Activated naive CD4-positive, alpha-beta T cell treated with anti-CD3 and anti-CD28 coated beads, Interleukin-2, amount 50 U/mL, for 72 hours (primary cell): Measurements from ENCODE around the gene ZNF160. TPM values are rescaled to one million over a fixed set of nuclear protein-coding genes. Genes with fewer than 3 reads are reported as not detected.
"Not testable (repeated sequence)": the region's sequence is repeated elsewhere in the genome, so short reads cannot be mapped to it uniquely, and the experiment has no call there.

Experiments
- ATAC-seq, 2 donors: fragments of 150-1000 bp; cut with Tn5 transposase; 2 replicates each; pipeline ENCODE4 v1.10.0; 2021; ENCODE audit warnings: mild to moderate bottlenecking in 2 of 2, moderate library complexity in 2 of 2
- DNase-seq, 2 donors: peaks; one replicate each; pipeline ENCODE4 v3.0.0; 2021 to 2022; ENCODE audit warnings: low spot score in 2 of 2
- H3K27ac Mint-ChIP-seq, 2 donors: one replicate each; pipeline ENCODE4 v1.8.0; 2022; ENCODE audit warnings: mild to moderate bottlenecking in 2 of 2, mixed read lengths in 2 of 2
- H3K36me3 Mint-ChIP-seq, 2 donors: one replicate each; pipeline ENCODE4 v1.8.0; 2022; ENCODE audit warnings: mixed read lengths in 2 of 2
- H3K9me3 Mint-ChIP-seq, 2 donors: one replicate each; pipeline ENCODE4 v1.8.0; 2022; ENCODE audit warnings: mixed read lengths in 2 of 2
- total RNA-seq, 2 donors: library from RNA; stranded (reverse); gene quantifications; one replicate each; pipeline ENCODE4 v1.2.3, GENCODE V29; 2022

ZNF160 gene
- total RNA-seq, 2 donors from 2014 or later: 32.7 to 54.8 TPM

GRCh38 chr19:53057904-53058580 lies 45.2 kb downstream of the ZNF160 start:
- Mint-ChIP-seq H3K9me3 (peaks cover 33 to 39% of the 10 kb centered on the region in 2 donors), H3K27ac (no peak overlapping the region), H3K36me3 (peaks cover 50 to 53% of the 10 kb centered on the region in 2 donors)
- DNase-seq (no peak), ATAC-seq (peak in 1 of 2 donors; percentile 37)

- no peak overlapping the region for H3K27ac Mint-ChIP-seq
- peaks cover 46 to 52% of the 10 kb centered on the region in 2 donors for H3K36me3 Mint-ChIP-seq
- H3K9me3 Mint-ChIP-seq: peaks cover 27 to 35% of the 10 kb centered on the region in 2 donors
- ATAC-seq (no peak), DNase-seq (no peak)
Measured at GRCh38 chr19:53055117-53055516, 48.1 kb downstream of the ZNF160 start.

GRCh38 chr19:53047379-53047778 lies 55.8 kb downstream of the ZNF160 start:
- no peak for ATAC-seq
- Mint-ChIP-seq H3K36me3 (peaks cover 39 to 40% of the 10 kb centered on the region in 2 donors), H3K9me3 (peaks cover 15 to 22% of the 10 kb centered on the region in 2 donors), H3K27ac (no peak overlapping the region)
- DNase-seq: no peak

- Mint-ChIP-seq H3K27ac (no peak overlapping the region), H3K36me3 (peaks cover 23 to 34% of the 10 kb centered on the region in 2 donors), H3K9me3 (peaks cover 16 to 18% of the 10 kb centered on the region in 2 donors)
- DNase-seq: no peak
- no peak for ATAC-seq
Measured at GRCh38 chr19:53045536-53045935, 57.7 kb downstream of the ZNF160 start.

GRCh38 chr19:53041366-53041765 lies 61.9 kb downstream of the ZNF160 start:
- DNase-seq (no peak), ATAC-seq (no peak)
- Mint-ChIP-seq H3K36me3 (peaks cover 37 to 41% of the 10 kb centered on the region in 2 donors), H3K27ac (no peak overlapping the region), H3K9me3 (peaks cover 31 to 34% of the 10 kb centered on the region in 2 donors)

- Mint-ChIP-seq H3K9me3 (peaks cover 40% of the 10 kb centered on the region in 2 donors), H3K36me3 (peaks cover 34 to 39% of the 10 kb centered on the region in 2 donors), H3K27ac (no peak overlapping the region)
- no peak for DNase-seq
- no peak for ATAC-seq
Measured at GRCh38 chr19:53037101-53038097, 65.8 kb downstream of the ZNF160 start.

GRCh38 chr19:53034948-53035675 lies 68.1 kb downstream of the ZNF160 start:
- peaks cover 38 to 40% of the 10 kb centered on the region in 2 donors for H3K36me3 Mint-ChIP-seq
- DNase-seq (no peak), ATAC-seq (no peak)
- no peak overlapping the region for H3K27ac Mint-ChIP-seq
- peaks cover 36 to 41% of the 10 kb centered on the region in 2 donors for H3K9me3 Mint-ChIP-seq

- Mint-ChIP-seq H3K27ac (no peak overlapping the region), H3K9me3 (peaks cover 39 to 40% of the 10 kb centered on the region in 2 donors), H3K36me3 (peaks cover 46 to 50% of the 10 kb centered on the region in 2 donors)
- ATAC-seq (no peak), DNase-seq (no peak)
Measured at GRCh38 chr19:53034054-53034453, 69.2 kb downstream of the ZNF160 start.

GRCh38 chr19:53028306-53028705 lies 74.9 kb downstream of the ZNF160 start:
- Mint-ChIP-seq H3K36me3 (peaks cover 44 to 46% of the 10 kb centered on the region in 2 donors), H3K9me3 (peaks cover 30 to 39% of the 10 kb centered on the region in 2 donors)
- H3K27ac Mint-ChIP-seq, DNase-seq, ATAC-seq: not testable (repeated sequence)

GRCh38 chr19:53019684-53020083 lies 83.5 kb downstream of the ZNF160 start:
- Mint-ChIP-seq H3K9me3 (peaks cover 27 to 32% of the 10 kb centered on the region in 2 donors), H3K36me3 (peaks cover 36 to 45% of the 10 kb centered on the region in 2 donors), H3K27ac (no peak overlapping the region)
- no peak for DNase-seq
- no peak for ATAC-seq

Other genes with a start within 250 kb of the ZNF160 start
- 10 to 100 TPM; 10.9 to 16.2 TPM for gene ZNF468, start 245.8 kb downstream of the ZNF160 start, total RNA-seq
- gene ZNF320, start 205.8 kb downstream of the ZNF160 start, total RNA-seq: 1 to 10 TPM; 3.1 to 5.2 TPM
- 10 to 100 TPM in 1 of 2 donors, 1 to 10 TPM in 1; 4.0 to 11.6 TPM for gene ZNF888, start 180.0 kb downstream of the ZNF160 start, total RNA-seq
- 10 to 100 TPM in 1 of 2 donors, 1 to 10 TPM in 1; 7.0 to 13.0 TPM for gene ZNF816, start 140.5 kb downstream of the ZNF160 start, total RNA-seq
- gene ERVV-1, start 89.5 kb downstream of the ZNF160 start, total RNA-seq: not detected
- not detected for gene ERVV-2, start 58.7 kb downstream of the ZNF160 start, total RNA-seq
- 1 to 10 TPM; 1.6 to 2.8 TPM for gene ZNF415, start 29.5 kb upstream of the ZNF160 start, total RNA-seq
- 1 to 10 TPM; 5.6 TPM for gene ZNF347, start 55.6 kb upstream of the ZNF160 start, total RNA-seq
- 1 to 10 TPM; 3.1 to 4.4 TPM for gene ZNF665, start 89.9 kb upstream of the ZNF160 start, total RNA-seq
- 1 to 10 TPM; 2.9 to 6.1 TPM for gene ZNF677, start 151.5 kb upstream of the ZNF160 start, total RNA-seq
- gene VN1R2, start 154.9 kb upstream of the ZNF160 start, total RNA-seq: not detected
- not detected for gene VN1R4, start 164.3 kb upstream of the ZNF160 start, total RNA-seq
- gene ZNF845, start 230.3 kb upstream of the ZNF160 start, total RNA-seq: 1 to 10 TPM; 4.7 to 6.2 TPM